Hippocampal formation (tissue), 2 donors: ENCODE data around the gene PIGU.

ENCODE experiments used
- DNase-seq, 2 donors: peaks; one replicate each; lab custom pipeline; 2025; lab: John Stamatoyannopoulos, UW

PIGU gene

DNA sequence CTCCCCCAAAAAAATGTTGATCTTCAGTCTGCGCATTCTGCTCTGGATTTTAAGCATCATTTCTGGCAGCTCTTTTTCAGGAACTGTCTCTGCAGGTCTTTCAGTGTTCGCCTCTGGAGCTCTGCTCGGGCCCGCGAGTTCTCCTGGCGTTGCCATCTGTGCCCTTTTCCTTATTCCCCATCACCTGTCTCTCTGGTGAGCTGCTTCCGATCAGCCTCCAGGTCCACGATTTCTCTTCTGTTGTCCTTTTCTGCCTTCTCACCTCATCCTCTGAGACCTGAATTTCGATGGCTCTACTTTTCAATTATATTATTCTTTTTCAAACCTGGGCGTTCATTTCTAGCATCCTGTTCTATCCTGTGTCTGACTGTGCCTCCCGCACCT lies 119.0 kb downstream of the PIGU start:
- no peak for DNase-seq

DNA sequence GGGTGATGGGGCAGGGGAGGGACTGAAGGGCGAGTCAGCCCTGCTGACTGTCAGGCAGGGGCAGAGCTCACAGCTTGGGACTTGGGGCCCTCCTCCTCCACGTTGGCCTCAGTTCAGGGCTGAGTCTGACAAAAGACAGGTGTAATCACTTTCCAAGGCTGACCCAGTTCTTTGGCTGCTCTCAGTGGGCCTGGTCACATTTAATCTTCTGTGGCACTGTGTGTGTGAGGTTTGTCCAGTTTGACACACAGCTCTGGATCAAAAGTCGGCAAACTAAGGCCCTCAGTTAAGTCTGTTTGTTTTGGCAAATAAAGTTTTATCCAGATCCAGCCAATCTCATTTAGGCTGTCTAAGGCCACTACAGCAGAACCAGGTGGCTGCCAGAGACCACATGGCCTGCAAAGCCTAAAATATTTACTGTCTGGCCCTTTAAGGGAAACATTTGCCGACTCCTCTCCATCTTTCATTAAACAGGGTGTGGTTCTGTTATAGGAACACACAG lies 123.5 kb downstream of the PIGU start:
- no peak for DNase-seq

DNA sequence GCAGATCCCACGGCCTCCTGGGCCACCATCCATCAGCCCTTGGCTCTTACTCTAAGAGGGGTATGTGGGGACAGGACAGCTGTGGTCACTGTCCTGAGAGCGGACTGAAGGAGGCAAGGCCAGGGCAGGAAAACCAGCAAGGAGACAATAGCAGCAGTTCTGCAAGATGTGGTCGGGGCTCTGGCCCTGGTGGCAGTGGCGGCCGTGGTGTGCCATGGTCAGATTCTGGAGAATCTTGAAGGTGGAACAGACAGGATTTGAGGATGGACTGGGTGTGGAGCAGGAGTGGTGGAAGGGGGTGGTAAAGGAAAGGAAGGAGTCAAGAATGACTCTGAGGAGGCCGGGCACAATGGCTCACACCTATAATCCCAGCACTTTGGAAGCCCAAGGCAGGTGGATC lies 124.3 kb downstream of the PIGU start:
- no peak for DNase-seq

DNA sequence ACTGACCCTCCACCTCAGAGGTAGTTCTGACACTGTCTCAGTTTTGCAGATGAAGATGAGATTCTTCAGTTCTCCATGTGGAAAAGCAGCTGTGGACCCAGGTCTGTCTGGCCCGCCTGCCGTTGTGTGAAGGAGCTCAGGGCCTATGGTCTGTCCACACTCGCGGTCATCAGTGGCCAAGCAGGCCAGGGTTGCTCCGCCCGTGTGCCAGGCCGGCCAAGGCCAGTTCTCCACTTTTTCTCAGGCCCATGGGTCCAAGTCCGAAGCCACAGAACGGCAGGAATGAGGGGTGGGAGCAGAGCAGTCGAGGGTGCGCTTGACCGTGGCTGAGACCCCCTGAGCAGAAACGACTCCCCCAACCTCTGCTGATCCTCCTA lies 127.0 kb downstream of the PIGU start:
- DNase-seq, result no peak

DNA sequence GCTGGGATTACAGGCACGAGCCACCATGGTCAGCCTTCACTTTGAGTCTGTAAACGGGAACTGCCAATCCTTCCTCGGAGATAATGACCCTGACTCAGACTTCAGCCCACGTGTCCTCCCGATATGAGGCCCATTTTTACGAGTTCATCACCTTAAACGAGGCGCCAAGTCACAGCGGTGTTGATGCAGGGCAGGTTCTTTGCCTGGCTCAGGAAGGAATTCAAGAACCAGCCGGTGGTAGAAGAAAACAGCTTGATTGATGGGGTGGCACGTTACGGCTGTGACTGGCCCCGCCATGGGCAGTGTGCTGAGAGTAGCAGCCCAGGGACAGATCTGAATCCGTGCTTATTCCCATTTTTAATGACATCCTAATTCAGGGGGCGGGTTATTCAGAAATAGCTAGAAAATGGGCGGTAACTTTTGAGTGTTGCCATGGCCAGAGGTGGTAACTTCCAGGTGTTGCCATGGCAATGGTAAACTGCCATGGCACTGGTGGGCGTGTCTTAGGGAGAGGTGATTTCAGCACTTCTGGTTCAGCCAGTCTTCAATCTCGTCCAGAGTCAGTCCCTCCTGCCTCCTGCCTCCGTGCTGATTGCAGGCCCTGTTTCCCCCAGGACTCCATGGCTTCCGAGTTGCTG lies 127.5 kb downstream of the PIGU start:
- no peak for DNase-seq

DNA sequence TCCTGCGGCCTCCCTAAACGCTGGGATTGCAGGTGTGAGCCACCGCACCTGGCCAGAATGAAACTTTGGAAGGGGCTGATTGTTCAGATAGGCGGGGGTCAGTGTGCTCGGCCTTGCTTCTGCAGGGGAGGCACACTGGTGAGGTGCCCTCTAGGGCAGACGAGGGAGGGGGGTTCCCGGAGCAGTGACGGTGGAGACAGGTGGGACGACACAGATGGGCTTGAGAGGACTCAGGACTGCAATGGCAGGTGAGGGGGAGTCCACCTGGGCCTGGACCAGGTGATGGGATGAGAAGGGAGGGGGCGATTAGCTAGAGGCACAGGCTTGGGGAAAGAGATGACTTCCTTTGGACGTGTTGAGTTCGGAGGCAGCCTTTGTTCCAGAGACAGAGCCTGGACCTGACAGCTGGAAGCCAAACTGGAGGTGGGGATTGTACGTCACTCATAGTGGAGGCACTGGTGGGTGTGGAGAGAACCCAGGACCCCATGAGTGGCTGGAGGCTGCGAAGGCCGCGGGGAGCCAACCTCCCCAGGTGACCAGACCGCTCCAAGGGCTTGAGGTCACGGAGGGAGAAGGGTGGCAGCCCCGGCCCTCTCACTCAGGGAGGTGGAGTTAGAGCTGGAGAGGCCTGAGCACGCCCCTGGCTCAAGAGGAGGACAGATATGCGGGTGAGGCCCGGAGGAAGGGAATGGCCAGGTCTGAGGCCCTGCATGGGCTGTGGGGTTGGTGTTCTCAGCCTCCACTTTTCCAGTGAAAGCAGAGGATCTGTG lies 128.9 kb downstream of the PIGU start:
- no peak for DNase-seq

DNA sequence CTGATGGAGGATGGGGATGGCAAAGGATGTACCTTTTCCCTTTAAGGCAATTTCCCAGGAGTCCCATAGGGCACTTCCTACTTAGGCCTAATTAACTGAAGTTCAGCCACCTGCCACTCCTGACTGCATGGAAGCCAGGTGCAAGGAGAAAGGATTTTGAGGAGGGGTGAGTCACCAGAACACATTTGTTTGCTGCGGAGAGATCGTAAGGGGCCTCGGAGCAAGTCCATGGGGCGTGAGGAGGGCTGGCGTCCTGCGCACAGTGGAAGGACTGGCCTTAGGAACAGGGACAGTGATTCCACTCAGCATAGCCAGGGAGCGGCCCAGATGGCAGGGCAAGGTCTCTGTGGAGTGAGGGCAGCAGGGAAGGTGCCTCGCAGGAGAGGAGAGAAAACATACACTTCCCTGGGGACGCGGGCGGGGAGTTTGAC lies 130.1 kb downstream of the PIGU start:
- no peak for DNase-seq

DNA sequence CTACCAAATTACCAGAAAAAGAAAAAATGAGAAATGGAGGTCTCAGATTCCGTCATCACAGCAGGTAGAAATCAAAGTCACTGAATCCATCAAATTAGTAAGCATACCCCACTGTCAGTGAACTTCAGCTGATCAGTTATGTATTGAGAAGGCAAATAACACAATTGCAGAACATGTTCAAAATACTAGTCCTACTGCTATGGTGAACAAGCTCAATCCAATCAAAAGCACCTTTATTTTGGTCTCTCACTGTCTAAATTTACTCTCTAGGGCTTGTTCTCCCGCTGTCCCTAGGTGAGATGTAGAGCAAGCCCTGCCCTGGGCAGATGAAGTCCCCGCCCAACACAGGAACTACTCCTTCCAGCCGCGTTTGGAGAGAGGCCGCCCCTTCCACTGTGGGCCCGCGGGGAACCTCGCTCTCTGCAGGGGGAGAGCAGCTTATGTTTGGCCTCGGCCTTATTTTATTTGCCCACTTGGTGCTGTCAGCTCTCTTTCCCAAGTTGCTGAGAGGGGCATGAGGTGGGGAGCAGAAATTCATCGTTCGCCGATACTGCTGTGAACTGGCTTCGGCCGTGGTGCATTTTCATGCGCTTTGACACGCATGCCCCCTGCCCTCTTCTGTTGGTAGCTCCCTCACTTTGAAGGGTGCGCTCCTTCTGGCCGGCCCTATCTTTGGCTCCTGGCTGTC lies 132.6 kb downstream of the PIGU start:
- no peak for DNase-seq

DNA sequence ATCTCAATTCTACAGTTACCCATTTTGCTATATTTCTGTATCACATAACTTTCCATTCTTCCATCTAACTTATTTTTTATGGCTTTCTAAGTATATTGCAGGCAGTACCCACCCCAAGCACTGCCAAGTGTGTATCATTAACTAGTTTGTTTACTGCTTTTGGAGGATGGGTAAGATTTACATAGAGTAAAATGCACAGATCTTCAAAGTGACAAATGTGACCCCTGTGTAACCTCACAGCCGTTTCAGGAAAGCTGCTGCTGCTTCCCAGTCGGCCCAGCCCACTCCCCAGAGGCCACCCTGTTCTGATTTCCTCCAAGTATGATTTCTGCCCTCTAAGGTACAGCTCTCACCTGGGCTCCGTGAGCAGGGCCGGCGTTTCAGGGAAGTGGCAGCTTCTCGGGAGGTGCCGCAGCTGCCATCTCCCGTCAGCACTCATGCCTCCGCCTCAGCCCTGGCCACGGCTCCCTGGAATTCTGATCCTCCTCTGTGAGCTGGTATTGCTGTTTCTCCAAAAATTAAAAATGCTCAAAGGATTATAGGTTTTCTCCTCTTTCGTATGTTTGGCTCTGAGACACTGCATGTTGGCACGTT lies 133.3 kb downstream of the PIGU start:
- no peak for DNase-seq

DNA sequence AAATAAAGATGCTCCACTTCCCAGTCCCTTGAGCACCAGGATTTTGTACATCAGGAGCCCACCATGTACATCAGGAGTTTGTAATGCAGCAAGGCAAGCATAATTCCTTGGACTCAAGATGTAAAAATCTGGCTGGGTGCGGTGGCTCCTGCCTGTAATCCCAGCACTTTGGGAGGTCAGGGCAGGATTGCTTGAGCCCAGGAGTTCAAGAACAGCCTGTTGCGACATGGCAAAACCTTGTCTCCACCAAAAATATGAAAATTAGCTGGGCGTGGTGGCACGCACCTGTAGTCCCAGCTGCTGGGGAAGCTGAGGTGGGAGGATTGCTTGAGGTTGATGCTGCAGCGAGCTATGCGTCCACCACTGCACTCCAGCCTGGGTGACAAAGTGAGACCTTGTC lies 134.5 kb downstream of the PIGU start:
- no peak for DNase-seq

DNA sequence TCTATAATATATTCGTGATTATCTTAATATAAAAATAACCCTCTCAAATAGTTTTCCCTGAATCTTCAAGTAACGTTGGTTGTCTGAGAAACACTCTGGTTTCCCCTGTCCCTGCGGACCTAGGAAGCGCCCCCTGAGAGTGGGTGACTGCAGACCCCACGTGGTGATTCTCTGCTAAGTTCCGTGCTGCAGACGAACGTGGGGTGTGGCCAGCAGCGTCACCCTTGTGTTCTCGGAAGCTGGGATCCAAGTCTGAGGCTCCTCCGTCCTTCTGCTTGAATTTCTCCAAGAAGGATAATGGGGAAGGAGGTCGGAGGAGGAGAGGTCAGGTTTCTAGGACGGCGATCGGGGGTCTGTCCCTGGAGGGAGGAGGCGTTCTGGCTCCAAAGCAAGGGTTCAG lies 135.0 kb downstream of the PIGU start:
- DNase-seq, result no peak

DNA sequence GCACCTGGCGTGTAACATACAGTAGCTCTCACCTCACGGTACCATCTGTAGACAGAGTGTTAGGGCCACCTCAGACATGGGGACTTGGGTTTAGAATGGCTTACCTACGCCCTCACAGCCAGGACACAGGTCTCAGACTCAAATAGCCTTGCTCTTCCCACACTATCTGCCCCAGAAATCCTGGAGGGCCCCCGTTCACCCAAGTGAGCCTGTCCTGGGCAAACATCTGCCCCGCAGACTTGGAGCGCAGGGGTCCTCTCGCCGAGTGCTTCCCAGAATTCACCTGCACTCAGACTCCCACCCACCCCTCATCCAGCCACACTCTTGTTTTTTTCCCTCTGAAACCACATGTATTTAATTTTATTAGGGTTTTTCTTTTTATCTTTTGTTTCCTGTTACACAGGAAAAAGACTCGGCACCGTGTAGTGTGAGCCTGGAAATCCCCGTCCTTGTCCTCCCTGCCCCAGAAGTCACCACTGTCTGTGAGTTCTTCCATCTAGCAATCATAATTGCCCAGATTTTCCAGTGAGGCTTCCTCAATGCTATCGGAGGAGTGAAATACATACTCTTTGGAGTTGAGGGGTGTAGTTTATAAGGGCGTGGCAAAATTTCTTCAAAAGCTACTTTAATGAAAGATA lies 135.5 kb downstream of the PIGU start:
- no peak for DNase-seq

DNA sequence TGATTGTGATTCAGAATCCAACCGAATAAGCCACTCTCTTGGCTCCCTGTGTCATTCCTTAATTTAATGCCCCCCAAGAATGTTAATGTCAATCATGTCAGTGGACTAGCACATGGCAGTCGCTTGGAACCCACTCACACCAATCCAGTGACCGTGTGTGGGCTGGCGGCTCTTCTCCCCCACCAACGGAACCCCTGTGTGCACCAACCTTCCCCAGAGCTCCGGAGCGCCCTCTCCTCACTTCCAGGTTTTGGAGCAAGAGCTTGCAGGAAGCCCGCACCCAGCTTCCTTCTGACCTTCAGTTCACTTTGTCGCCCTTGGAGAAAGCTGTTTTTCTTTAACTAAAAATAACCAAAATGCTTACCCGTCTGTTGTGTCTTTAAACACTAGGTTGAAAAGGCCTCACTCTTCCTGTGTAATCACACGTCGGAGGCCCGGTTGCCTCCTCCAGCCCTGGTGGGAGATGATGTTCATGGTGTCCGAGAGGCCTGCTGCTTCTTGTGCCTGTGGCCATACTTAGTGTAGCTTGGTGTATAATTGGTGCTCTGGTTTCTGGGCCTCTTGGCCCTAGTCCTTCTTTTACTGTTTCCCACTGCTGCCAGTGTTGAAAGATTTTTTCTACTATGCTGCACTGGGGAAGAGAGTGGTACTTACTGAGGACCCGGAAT lies 136.2 kb downstream of the PIGU start:
- DNase-seq, result no peak

DNA sequence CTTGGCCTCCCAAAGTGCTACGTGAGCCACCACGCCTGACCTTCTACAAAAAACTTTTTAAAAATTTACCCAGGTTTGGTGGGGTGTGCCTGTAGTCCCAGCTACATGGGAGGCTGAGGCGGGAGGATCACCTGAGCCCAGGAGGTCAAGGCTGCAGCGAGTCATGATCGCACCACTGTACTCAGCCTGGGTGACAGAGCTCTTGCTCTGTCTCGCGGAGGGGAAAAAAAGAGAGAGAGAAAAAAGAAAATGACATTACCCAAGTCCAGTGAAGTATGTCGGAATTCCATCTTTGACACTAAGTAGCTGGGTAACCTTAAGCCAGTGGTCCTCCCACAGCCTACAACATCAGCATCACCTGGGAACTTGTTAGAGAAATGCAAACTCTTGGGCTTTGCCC lies 137.1 kb downstream of the PIGU start:
- no peak for DNase-seq

DNA sequence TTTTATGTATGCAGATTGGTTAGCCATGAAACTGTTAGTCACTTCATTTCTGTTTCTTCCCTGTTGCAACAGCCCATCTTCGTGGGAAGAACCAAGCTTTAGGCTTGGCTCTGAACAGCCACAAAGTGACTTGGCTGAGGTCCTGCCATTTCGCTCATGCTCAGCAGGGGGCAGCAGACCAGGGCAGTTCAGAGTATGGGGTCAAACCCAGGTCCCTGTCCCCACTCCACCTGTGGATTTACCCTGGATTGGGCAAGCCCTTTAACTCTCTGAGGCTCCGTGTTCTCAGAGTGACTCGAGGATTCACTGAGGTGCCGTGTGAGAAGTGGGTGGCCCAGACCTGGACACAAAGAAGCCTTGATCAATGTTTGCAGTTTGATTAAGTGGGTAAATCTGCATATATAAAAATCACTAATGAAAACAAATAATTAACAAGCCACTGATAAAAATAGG lies 138.2 kb downstream of the PIGU start:
- peak in 1 of 2 donors; percentile 45 for DNase-seq

DNA sequence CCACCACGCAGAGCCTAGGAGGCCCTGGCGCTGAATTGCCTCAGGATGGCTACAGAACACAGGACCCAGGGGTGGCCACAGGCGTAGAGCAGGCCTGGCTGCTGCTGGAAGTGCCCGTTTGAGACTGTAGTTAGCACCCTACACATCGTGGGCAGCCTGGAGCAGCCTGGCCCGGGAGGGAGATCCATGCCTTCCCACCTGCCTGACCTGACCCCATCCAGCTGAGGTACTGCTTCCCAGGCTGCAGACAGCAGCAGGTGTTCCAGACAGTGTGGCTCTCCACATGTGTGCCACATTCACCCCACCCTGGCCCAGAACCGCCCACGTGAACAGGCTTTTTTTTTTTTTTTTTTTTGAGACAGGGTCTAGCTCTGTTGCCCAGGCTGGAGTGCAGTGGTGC lies 139.2 kb downstream of the PIGU start:
- DNase-seq, result no peak

DNA sequence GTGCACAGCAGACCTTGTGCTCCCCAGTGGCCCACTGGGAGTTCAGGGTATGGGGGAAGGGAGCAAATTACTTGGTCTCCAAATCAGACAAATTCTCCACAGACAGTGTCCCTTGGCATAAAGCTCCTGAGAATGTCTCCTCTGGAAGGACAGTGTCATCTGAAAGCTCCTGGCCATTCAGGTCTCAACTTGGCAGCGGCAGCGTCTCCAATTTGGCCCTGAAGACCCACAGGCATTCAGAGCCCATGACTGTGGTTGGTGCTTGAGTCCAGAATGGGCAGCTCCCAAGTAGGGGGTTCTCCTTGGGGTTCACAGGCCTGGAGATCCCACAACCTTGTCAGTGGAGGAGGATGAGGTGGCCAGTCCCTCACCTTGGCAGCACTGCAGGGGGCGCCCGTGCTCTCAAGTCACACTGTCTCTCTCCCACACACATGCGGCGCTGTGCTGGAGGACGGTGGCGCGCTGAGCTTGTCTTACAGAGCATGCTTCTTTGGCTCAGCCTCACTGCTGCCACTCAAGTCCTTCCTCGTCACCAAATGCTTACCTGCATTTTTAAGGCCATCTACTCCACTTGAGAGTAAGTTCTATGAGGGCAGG lies 140.0 kb downstream of the PIGU start:
- peak in 1 of 2 donors; percentile 30 for DNase-seq

DNA sequence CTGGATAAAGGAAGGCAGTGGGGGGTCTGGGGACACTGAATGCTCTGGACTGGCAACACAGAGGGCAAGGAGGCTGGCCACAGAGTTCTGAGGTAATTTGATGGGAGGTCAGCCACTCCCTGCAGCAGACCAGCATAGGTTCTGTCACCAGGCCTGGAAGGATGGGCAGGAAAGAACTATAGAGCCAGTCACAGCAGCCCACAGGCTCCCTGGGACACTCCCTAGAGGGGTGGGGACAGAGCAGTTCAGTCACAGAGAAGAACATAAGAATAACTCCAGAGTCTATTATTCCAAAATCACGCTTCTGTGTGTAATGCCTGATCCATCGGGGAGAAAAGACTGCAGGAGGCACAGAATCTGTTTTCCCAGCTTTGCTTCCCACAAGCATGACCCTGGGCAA lies 141.0 kb downstream of the PIGU start:
- DNase-seq, result no peak

DNA sequence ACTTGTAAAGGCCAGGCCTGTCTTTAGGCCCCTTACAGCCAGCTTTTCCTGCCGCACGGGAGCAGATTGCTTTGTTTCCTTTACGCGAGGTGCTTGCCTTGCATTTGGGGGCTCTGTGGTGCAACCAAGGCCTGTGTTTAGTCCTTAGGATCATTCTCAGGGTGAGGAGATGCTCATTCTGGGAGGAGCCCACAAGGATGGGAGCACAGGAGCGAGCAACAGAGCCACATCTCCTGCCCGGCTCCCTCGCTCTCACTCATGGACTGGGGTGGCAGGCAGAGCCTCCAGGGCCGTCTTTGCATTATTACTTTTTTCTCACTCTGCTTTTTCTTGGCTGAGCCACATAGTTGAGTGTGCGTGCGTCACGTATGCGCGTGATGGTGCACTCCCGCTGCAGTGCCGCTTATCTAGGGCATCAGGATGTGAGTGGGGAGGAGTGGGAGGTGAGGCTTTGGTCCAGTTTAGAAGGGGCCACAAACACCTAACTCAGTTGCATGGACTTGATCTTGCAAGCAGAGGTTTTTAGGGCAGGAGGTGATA lies 141.5 kb downstream of the PIGU start:
- no peak for DNase-seq

DNA sequence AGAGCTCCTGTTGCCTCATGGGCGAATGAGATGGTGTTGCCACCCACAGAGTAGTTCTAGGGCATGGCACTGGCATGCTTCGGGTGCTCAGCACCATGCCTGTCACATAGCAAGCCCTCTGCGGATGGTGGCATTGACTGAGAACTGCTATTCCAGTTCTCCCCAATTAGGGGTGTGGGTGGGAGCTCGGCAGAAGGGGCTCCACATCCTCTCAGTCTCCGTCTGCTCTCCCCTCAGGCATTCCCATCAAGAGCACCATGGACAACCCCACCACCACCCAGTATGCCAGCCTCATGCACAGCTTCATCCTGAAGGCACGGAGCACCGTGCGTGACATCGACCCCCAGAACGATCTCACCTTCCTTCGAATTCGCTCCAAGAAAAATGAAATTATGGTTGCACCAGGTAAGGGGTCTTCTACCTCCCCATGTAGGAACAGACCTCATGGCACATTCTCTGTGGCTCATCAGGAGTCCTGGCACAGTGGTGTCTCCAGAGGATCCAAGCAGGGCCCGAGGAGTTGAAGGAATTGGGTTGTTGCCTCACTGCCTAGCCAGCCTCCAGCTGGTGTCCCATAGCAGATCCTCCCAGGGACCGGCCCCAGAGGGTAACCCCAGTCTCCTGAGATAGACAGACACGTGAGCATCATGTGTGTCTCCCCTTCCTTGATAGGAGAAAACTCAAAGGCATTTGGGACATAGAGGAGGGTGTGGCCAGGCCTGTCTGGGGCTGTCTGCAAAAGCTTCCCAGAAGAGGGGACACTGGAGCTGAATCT lies 142.3 kb downstream of the PIGU start:
- DNase-seq, result no peak
